Spleen (tissue), 11 donors: ENCODE results near the gene MVK. TPM values are rescaled to one million over a fixed set of nuclear protein-coding genes. Genes with fewer than 3 reads are reported as not detected.

ENCODE experiments used
- DNase-seq: peaks from one replicate; pipeline ENCODE4 v3.0.0-alpha.2; 2020
- H3K27ac ChIP-seq, 8 donors: fragments of 200-600 bp; sonication (generic) in 7 of 8; 1 replicate in 4 of 8; 2 replicates in 4 of 8; pipeline versions ENCODE4 v1.5.0 to v1.8.0; 2016 to 2021; ENCODE audit warnings: inconsistent platforms in 4 of 8, mild to moderate bottlenecking in 4 of 8, moderate library complexity in 1 of 8
- H3K27me3 ChIP-seq, 7 donors: fragments of 200-600 bp; sonication (generic) in 6 of 7; replicated peaks in 1 of 7; 1 replicate in 4 of 7; 2 replicates in 3 of 7; pipeline versions ENCODE4 v1.5.0 to v1.8.0; 2016 to 2021; ENCODE audit warnings: inconsistent platforms in 3 of 7, mild to moderate bottlenecking in 1 of 7
- H3K36me3 ChIP-seq, 6 donors: fragments of 200-600 bp; sonication (generic) in 5 of 6; 1 replicate in 4 of 6; 2 replicates in 2 of 6; pipeline versions ENCODE4 v1.5.0 to v1.8.0; 2016 to 2021; ENCODE audit warnings: inconsistent platforms in 2 of 6
- H3K4me1 ChIP-seq, 6 donors: fragments of 200-600 bp; sonication (generic) in 5 of 6; 1 replicate in 3 of 6; 2 replicates in 3 of 6; pipeline versions ENCODE4 v1.5.0 to v1.8.0; 2016 to 2021; ENCODE audit warnings: inconsistent platforms in 3 of 6
- H3K4me3 ChIP-seq, 8 donors: fragments of 200-600 bp; sonication (generic) in 7 of 8; 1 replicate in 4 of 8; 2 replicates in 4 of 8; pipeline versions ENCODE4 v1.5.0 to v1.8.0; 2016 to 2021; ENCODE audit warnings: inconsistent platforms in 4 of 8, mild to moderate bottlenecking in 4 of 8, moderate library complexity in 2 of 8
- H3K9me3 ChIP-seq, 8 donors: fragments of 200-600 bp; sonication (generic) in 7 of 8; 1 replicate in 4 of 8; 2 replicates in 4 of 8; pipeline versions ENCODE4 v1.5.0 to v1.8.0; 2016 to 2021; ENCODE audit warnings: inconsistent platforms in 4 of 8
- CTCF ChIP-seq, 11 experiments: fragments of 200-600 bp in 7 of 11; fragments of 450-650 bp in 4 of 11; sonication (generic) in 4 of 11; IDR thresholded peaks in 8 of 11; conservative IDR thresholded peaks in 3 of 11; 1 replicate in 7 of 11; 2 replicates in 4 of 11; pipeline versions ENCODE4 v1.4.0 to v1.8.0; 2016 to 2021; ENCODE audit warnings: antibody characterized with exemption in 11 of 11, inconsistent platforms in 4 of 11, mild to moderate bottlenecking in 1 of 11
- POLR2A ChIP-seq, 3 donors: fragments of 450-650 bp; IDR thresholded peaks; one replicate each; pipeline ENCODE4 v1.5.1; 2017; ENCODE audit warnings: antibody characterized with exemption in 3 of 3, mild to moderate bottlenecking in 1 of 3
- POLR2AphosphoS5 ChIP-seq, 3 donors: sonication (generic); formaldehyde crosslinking; IDR thresholded peaks; one replicate each; pipeline ENCODE4 v1.5.1; 2017; ENCODE audit warnings: antibody characterized with exemption in 3 of 3
- WGBS, 5 donors: extraction: QIAGEN DNeasy Blood & Tissue Kit in 3 of 5; methylation state at CpG; one replicate each; pipeline versions ENCODE4 v1.1.5 to v1.1.7; 2013 to 2018; 5-methylcytosine and 5-hydroxymethylcytosine counted together
- intact Hi-C: fragments of 100-400 bp; cut with DNase I; formaldehyde crosslinking; loops from one replicate; pipeline ENCODE4 v1.15.0; 2023; ENCODE audit warnings: low total_unique reads
- polyA plus RNA-seq, 3 donors: library from polyadenylated mRNA; stranded (reverse); fragments of 200-250 nt; gene quantifications; one replicate each; pipeline ENCODE4 v1.2.1, GENCODE V29; 2013
- total RNA-seq, 7 donors: library from RNA; depleted of rRNA in 3 of 7; stranded (reverse); fragments of >200 nt in 3 of 7; fragmentation: NEBNext Ultra II Directional in 4 of 7; extraction: Animal tissue kit (Norgen Biotek cat#: 25700) in 4 of 7; gene quantifications; one replicate each; pipeline versions ENCODE4 v1.1.0 to v1.2.1, GENCODE V29; 2016 to 2021
- donor health status: healthy with polysubstance abuse.
- donor health status: DM: no; HTN: no; CAD: no; lungs with moderate emphysema.
- donor health status: DM: no; HTN: no; CAD: no.
- donor health status: Bipolar disorder and iron deficiency.
- donor health status: healthy.
- donor health status: DM: no; HTN: no; CAD: no.
- donor health status: DM: yes; HTN: yes; CAD: no.

The MVK gene
- total and polyA plus RNA-seq, 10 donors, result 6.2 to 16.5 (median 9.4) TPM

GRCh38 chr12:109540526-109541412, 32.8 kb upstream of the MVK start:
- Histone ChIP-seq H3K27ac (no peak overlapping the region), H3K9me3 (no peaks in the 10 kb centered on the region), H3K4me1 (peaks cover 0 to 13% (median 0%) of the 10 kb centered on the region in 6 donors), H3K27me3 (peaks cover 0 to 4% (median 0%) of the 10 kb centered on the region in 7 donors), H3K4me3 (no peak overlapping the region), H3K36me3 (peaks cover 0 to 25% (median 3%) of the 10 kb centered on the region in 6 donors)
- intact Hi-C loops, result no loop called here
- TF ChIP-seq POLR2AphosphoS5 (IDR thresholded peaks at IDR 0.05) (peak in 1 of 3 donors; percentile 9), CTCF (IDR thresholded peaks at IDR 0.05 in 8 of 11, conservative IDR thresholded peaks at IDR 0.05 in 3 of 11) (no peak)
- 72 to 93% (median 88%) methylated on average over 13 to 16 of the region's 16 CpGs for WGBS, 5 donors
- no peak for DNase-seq

- Histone ChIP-seq H3K27me3 (peaks cover 0 to 7% (median 0%) of the 10 kb centered on the region in 7 donors), H3K4me3 (no peak overlapping the region), H3K4me1 (peaks cover 0 to 11% (median 0%) of the 10 kb centered on the region in 6 donors), H3K27ac (no peak overlapping the region), H3K9me3 (no peaks in the 10 kb centered on the region), H3K36me3 (peaks cover 0 to 20% (median 0%) of the 10 kb centered on the region in 6 donors)
- intact Hi-C loops, result no loop called here
- no peak for DNase-seq
- 82 to 90% (median 85%) methylated on average over 4 of the region's 4 CpGs for WGBS, 5 donors
- TF ChIP-seq POLR2A (IDR thresholded peaks at IDR 0.05) (no peak), CTCF (IDR thresholded peaks at IDR 0.05 in 8 of 11, conservative IDR thresholded peaks at IDR 0.05 in 3 of 11) (no peak), POLR2AphosphoS5 (IDR thresholded peaks at IDR 0.05) (no peak)
These were observed 32.2 kb upstream of the MVK start for GRCh38 chr12:109541413-109541726.

GRCh38 chr12:109542014-109542413, 31.6 kb upstream of the MVK start:
- peaks cover 0 to 16% (median 0%) of the 10 kb centered on the region in 6 donors for H3K36me3 ChIP-seq

More at GRCh38 chr12:109542014-109542413, 31.6 kb upstream of the MVK start:
- 73 to 90% (median 86%) methylated on average over 2 of the region's 2 CpGs for WGBS, 5 donors
- Histone ChIP-seq H3K4me1 (peaks cover 0 to 11% (median 0%) of the 10 kb centered on the region in 6 donors), H3K4me3 (no peak overlapping the region), H3K27ac (no peak overlapping the region), H3K27me3 (peaks cover 0 to 9% (median 0%) of the 10 kb centered on the region in 7 donors), H3K9me3 (no peaks in the 10 kb centered on the region)
- TF ChIP-seq POLR2AphosphoS5 (IDR thresholded peaks at IDR 0.05), result no peak
- no peak for TF ChIP-seq CTCF (IDR thresholded peaks at IDR 0.05 in 8 of 11, conservative IDR thresholded peaks at IDR 0.05 in 3 of 11)
- TF ChIP-seq POLR2A (IDR thresholded peaks at IDR 0.05), result no peak
- DNase-seq, result no peak
- intact Hi-C loops, result no loop called here
